ENCODE data around the gene NVL. TPM values are rescaled to one million over a fixed set of nuclear protein-coding genes. Genes with fewer than 3 reads are reported as not detected.

NVL gene
- total RNA-seq, 1 donor from 2014 or later = 36.9 TPM

DNA sequence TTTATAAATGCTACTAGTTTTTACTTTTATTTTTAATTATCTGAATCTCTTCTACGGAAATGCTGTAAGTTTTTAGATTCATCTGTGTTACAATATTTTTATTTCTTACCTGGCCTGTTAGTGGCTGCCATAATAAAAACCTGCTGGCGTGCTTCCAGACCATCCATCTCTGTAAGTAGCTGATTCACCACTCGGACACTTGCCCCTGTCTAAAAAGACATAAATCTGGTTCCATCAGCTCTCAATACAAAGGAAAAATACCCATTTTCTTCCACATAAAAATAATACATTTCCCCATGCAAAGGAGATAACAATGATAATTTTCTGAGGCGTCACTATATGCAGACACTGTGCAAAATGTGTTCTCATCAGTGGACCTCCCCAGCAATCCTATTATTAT is 62.0 kb downstream of the NVL start:
- Mint-ChIP-seq H3K4me1 (ENCODE audit: low read depth, unreplicated experiment) (no peaks in the 10 kb centered on the region), H3K9me3 (ENCODE audit: unreplicated experiment) (no peaks in the 10 kb centered on the region), H3K4me3 (ENCODE audit: unreplicated experiment) (no peak overlapping the region), H3K36me3 (ENCODE audit: unreplicated experiment) (no peaks in the 10 kb centered on the region), H3K27ac (ENCODE audit: unreplicated experiment) (no peak overlapping the region), H3K27me3 (ENCODE audit: unreplicated experiment) (no peaks in the 10 kb centered on the region)
- TF ChIP-seq, protein P1, sequence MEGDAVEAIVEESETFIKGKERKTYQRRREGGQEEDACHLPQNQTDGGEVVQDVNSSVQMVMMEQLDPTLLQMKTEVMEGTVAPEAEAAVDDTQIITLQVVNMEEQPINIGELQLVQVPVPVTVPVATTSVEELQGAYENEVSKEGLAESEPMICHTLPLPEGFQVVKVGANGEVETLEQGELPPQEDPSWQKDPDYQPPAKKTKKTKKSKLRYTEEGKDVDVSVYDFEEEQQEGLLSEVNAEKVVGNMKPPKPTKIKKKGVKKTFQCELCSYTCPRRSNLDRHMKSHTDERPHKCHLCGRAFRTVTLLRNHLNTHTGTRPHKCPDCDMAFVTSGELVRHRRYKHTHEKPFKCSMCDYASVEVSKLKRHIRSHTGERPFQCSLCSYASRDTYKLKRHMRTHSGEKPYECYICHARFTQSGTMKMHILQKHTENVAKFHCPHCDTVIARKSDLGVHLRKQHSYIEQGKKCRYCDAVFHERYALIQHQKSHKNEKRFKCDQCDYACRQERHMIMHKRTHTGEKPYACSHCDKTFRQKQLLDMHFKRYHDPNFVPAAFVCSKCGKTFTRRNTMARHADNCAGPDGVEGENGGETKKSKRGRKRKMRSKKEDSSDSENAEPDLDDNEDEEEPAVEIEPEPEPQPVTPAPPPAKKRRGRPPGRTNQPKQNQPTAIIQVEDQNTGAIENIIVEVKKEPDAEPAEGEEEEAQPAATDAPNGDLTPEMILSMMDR (IDR thresholded peaks at IDR 0.05; ENCODE audit: partially characterized antibody, unreplicated experiment) = no peak
- no peak for DNase-seq

DNA sequence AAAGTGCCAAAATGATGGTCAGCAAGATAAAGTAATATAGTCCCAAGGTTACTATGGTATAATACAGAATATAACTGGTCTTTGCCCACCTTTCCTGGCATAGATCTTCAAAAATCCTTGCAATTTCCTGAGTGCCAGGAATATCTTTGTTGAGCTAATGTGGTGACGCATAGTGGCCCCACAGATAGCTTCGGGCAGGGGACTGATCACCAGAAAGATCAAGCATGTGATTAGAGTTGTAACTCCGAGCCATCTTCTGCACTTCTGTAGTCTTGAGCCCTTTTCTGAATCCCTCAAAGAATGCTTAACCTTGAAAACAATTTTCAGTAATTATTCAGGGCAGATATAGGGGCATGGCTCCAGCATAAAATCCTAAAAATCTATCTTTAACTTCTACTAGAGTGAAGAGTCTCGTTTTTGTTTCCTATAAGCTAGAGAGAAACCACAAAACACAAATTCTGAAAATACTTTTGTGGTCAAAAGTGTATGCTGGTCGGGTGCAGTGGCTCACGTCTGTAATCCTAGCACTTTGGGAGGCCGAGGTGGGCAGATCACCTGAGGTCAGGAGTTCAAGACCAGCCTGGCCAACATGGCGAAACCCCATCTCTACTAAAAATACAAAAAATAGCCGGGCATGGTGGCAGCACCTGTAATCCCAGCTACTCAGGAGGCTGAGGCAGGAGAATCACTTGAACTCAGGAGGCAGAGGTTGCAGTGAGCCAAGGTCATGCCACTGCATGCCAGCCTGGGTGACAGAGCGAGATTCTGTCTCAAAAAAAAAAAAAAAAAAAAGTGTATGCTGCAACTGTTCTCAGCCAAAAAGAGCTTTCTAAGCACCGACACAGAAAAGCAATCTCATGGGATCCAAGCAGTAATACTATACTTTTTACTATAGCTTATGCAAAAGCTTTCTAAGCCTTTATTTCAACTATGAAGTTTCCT is 62.8 kb downstream of the NVL start:
- no peaks in the 10 kb centered on the region for H3K27me3 Mint-ChIP-seq (ENCODE audit: unreplicated experiment)
- no peak overlapping the region for H3K4me3 Mint-ChIP-seq (ENCODE audit: unreplicated experiment)
- no peaks in the 10 kb centered on the region for H3K9me3 Mint-ChIP-seq (ENCODE audit: unreplicated experiment)
- H3K27ac Mint-ChIP-seq (ENCODE audit: unreplicated experiment) = no peak overlapping the region
- no peaks in the 10 kb centered on the region for H3K36me3 Mint-ChIP-seq (ENCODE audit: unreplicated experiment)
- H3K4me1 Mint-ChIP-seq (ENCODE audit: low read depth, unreplicated experiment) = no peaks in the 10 kb centered on the region
- TF ChIP-seq, protein P1 (IDR thresholded peaks at IDR 0.05; ENCODE audit: partially characterized antibody, unreplicated experiment) = no peak
- no peak for DNase-seq

DNA sequence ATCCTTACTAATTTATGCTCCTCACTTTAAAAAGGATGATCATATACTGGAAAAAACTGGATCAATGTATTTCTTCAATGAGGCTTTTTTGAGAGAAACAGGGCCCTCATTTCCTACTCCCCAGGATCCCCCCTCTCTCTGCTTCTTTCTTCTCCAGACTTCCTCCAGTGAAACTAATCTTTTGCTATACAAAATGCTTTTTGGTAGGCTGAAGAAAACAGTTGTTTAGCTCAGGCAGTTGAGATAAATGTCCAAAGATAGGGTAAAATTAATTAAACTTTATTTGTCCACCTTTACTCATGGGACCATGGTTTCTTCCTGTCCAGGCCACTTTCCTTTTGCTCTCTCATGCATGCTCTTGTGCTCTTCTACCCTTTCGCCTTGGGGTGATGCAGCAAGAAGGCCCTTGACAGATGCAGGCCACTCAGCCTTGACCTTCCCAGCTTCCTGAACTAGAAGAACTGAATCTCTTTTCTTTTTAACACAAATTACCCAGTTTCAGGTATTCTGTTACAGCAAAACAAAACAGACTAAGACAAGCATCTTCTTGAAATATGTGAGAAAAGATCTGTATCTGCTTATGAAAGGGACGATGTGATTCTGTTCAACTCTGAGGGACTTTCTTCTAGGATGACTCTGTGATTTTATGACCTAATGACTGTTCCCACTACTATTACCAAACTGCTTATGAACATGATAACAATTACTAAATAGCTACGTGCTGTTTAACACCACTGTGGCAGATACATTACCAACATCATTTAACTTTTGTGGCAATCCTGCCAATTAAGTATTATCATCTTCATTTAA is 63.7 kb downstream of the NVL start:
- Mint-ChIP-seq H3K4me3 (ENCODE audit: unreplicated experiment) (no peak overlapping the region), H3K27ac (ENCODE audit: unreplicated experiment) (no peak overlapping the region), H3K36me3 (ENCODE audit: unreplicated experiment) (no peaks in the 10 kb centered on the region), H3K9me3 (ENCODE audit: unreplicated experiment) (no peaks in the 10 kb centered on the region), H3K4me1 (ENCODE audit: low read depth, unreplicated experiment) (no peaks in the 10 kb centered on the region), H3K27me3 (ENCODE audit: unreplicated experiment) (no peaks in the 10 kb centered on the region)
- DNase-seq = no peak
- TF ChIP-seq, protein P1 (IDR thresholded peaks at IDR 0.05; ENCODE audit: partially characterized antibody, unreplicated experiment) = no peak

DNA sequence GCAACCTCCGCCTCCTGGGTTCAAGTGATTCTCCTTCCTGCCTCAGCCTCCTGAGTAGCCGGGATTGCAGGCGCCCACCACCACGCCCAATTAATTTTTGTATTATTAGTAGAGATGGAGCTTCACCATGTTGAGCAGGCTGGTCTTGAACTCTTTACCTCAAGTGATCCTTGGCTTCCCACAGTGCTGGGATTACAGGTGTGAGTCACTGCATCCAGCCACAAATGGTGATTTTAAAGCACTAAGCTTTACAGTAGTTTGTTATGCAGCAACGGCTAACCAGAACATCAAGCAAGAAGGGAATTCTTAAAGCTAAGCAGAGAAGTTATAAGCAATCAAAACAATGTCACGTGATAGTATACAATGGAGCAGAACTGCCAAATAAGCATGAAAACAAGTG is 65.7 kb downstream of the NVL start:
- Mint-ChIP-seq H3K9me3 (ENCODE audit: unreplicated experiment) (peaks cover 2% of the 10 kb centered on the region), H3K36me3 (ENCODE audit: unreplicated experiment) (no peaks in the 10 kb centered on the region), H3K27me3 (ENCODE audit: unreplicated experiment) (no peaks in the 10 kb centered on the region), H3K4me1 (ENCODE audit: low read depth, unreplicated experiment) (no peaks in the 10 kb centered on the region), H3K4me3 (ENCODE audit: unreplicated experiment) (no peak overlapping the region), H3K27ac (ENCODE audit: unreplicated experiment) (no peak overlapping the region)
- TF ChIP-seq, protein P1 (IDR thresholded peaks at IDR 0.05; ENCODE audit: partially characterized antibody, unreplicated experiment) = no peak
- no peak for DNase-seq
